Measurements from ENCODE around the gene RBM12. TPM values are rescaled to one million over a fixed set of nuclear protein-coding genes. Genes with fewer than 3 reads are reported as not detected.

The RBM12 gene
- total and polyA plus RNA-seq, 8 donors, result 6.2 to 46.7 (median 23.9) TPM

DNA sequence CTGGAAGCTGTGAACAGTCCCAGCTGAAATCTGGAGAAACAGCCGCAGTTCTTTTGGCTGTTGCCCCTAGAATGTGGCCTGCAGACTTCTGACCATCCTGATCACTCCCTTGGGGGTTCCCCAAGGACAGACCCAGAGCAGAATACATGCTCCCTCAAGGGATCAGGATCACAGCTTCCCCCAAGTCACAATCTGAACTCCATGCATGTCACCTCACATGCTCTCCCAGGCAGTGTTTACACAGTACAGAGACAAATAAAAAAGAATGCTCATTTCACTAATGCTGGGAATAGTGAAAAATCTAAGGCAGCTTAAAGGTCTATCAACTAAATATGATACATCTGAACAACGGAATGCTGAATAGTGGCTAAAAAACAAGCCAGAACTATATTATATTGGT lies 28.6 kb downstream of the RBM12 start:
- H3K4me3 ChIP-seq, result no peak overlapping the region
- intact Hi-C loops (cut with DNase I), result no loop called here
- ATAC-seq, result peak in 3 of 4 donors; percentile 23 to 39 (median 38)
- H3K9me3 ChIP-seq, result no peaks in the 10 kb centered on the region
- no peaks in the 10 kb centered on the region for H3K4me1 ChIP-seq
- 57 to 66% methylated on average over 2 of the region's 2 CpGs for WGBS, 2 donors
- no peaks in the 10 kb centered on the region for H3K27me3 ChIP-seq
- TF ChIP-seq, protein P1, sequence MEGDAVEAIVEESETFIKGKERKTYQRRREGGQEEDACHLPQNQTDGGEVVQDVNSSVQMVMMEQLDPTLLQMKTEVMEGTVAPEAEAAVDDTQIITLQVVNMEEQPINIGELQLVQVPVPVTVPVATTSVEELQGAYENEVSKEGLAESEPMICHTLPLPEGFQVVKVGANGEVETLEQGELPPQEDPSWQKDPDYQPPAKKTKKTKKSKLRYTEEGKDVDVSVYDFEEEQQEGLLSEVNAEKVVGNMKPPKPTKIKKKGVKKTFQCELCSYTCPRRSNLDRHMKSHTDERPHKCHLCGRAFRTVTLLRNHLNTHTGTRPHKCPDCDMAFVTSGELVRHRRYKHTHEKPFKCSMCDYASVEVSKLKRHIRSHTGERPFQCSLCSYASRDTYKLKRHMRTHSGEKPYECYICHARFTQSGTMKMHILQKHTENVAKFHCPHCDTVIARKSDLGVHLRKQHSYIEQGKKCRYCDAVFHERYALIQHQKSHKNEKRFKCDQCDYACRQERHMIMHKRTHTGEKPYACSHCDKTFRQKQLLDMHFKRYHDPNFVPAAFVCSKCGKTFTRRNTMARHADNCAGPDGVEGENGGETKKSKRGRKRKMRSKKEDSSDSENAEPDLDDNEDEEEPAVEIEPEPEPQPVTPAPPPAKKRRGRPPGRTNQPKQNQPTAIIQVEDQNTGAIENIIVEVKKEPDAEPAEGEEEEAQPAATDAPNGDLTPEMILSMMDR (IDR thresholded peaks at IDR 0.05), result no peak
- no peak for FAIRE-seq
- DNase-seq, result no peak
- H3K36me3 ChIP-seq, result peaks cover 0 to 6% (median 0%) of the 10 kb centered on the region in 3 donors
- no peak overlapping the region for H3K27ac ChIP-seq

DNA sequence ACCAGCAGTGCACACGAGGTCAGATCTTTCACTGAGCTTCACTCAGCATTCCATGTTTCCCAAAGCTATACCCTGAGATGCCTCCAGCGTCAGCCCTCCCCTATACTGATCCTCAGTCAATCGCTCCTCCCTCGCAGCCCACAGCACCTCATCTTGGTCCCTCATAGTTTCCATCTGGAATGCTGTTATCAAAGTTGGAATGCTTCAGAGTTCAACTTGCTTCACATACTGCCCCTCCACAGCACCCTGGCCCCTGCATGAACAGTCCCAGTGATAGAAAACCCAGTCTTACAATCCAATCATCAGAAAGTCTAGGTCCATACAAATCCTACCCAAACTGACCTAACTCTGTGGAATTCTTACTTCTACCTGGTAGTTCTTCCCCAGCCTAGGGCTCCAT lies 29.0 kb downstream of the RBM12 start:
- H3K36me3 ChIP-seq, result peaks cover 0 to 11% (median 0%) of the 10 kb centered on the region in 3 donors
- intact Hi-C loops (cut with DNase I), result no loop called here
- H3K4me1 ChIP-seq, result no peaks in the 10 kb centered on the region
- no peak overlapping the region for H3K4me3 ChIP-seq
- no peaks in the 10 kb centered on the region for H3K27me3 ChIP-seq
- TF ChIP-seq, protein P1 (IDR thresholded peaks at IDR 0.05), result no peak
- FAIRE-seq (no peak), ATAC-seq (no peak), DNase-seq (no peak)
- 81 to 82% methylated on average over 4 of the region's 4 CpGs for WGBS, 2 donors
- no peaks in the 10 kb centered on the region for H3K9me3 ChIP-seq
- no peak overlapping the region for H3K27ac ChIP-seq

DNA sequence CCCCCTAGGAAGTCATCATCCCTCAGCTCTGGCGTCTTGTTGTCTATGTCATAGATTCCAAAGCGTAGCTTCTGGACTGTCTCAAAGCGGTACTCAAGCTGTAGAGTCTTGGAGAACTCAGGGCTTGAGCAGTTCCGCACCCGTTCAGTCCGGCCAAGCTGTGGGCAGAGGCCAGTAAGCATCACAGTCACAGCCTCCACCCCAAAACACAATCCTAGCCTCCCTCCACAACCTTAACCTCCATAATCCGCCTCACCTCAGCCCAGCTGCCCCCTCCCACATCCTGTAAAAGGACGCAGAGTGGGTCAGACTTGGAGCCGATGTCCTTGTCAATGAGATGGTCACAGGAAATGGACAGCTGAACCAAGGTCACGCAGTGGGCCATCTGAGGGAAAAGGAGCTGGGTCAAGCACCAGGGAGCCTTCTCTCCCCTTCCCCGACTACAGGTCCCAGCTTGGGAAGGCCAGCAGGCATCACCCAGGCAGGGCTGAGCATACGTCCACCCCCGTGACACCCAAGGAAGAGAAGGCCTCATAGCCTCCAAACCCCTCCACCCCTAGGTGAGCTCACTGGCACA lies 32.1 kb downstream of the RBM12 start:
- no peak for FAIRE-seq
- H3K36me3 ChIP-seq, result peaks cover 0 to 19% (median 0%) of the 10 kb centered on the region in 3 donors
- WGBS, 2 donors, result 96 to 97% methylated on average over 13 of the region's 13 CpGs
- H3K4me1 ChIP-seq, result no peaks in the 10 kb centered on the region
- no peak for DNase-seq
- H3K27ac ChIP-seq, result no peak overlapping the region
- intact Hi-C loops (cut with DNase I), result no loop called here
- ATAC-seq, result no peak
- H3K4me3 ChIP-seq, result no peak overlapping the region
- TF ChIP-seq, protein P1 (IDR thresholded peaks at IDR 0.05), result no peak
- no peaks in the 10 kb centered on the region for H3K27me3 ChIP-seq
- H3K9me3 ChIP-seq, result no peaks in the 10 kb centered on the region

DNA sequence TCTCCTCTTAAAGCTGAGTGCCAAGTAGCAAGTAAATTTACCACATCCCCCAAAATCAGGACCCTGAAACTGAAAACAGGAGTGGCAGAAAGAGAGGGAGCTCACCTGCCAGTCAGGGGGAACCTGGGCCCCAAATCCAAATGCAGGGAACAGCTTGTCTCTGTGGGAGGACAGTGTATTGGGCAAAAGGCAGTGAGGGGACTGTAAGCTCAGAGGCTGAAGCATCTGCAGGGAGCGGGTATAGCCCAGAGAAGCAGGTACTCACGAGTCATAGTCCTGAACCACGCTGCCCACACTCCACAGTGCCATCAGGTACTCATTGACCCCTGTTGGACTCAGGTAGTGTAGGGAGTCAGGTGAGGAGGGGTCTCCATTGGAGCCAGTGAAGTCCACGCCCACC lies 34.1 kb downstream of the RBM12 start:
- H3K9me3 ChIP-seq, result no peaks in the 10 kb centered on the region
- WGBS, 2 donors, result 96 to 97% methylated on average over 4 of the region's 4 CpGs
- peaks cover 0 to 24% (median 12%) of the 10 kb centered on the region in 3 donors for H3K36me3 ChIP-seq
- no peak overlapping the region for H3K4me3 ChIP-seq
- ATAC-seq, result no peak
- TF ChIP-seq, protein P1 (IDR thresholded peaks at IDR 0.05), result no peak
- DNase-seq, result peak in 1 of 6 donors; percentile 6
- H3K4me1 ChIP-seq, result no peaks in the 10 kb centered on the region
- H3K27ac ChIP-seq, result no peak overlapping the region
- FAIRE-seq, result no peak
- H3K27me3 ChIP-seq, result no peaks in the 10 kb centered on the region
- intact Hi-C loops (cut with DNase I), result no loop called here

DNA sequence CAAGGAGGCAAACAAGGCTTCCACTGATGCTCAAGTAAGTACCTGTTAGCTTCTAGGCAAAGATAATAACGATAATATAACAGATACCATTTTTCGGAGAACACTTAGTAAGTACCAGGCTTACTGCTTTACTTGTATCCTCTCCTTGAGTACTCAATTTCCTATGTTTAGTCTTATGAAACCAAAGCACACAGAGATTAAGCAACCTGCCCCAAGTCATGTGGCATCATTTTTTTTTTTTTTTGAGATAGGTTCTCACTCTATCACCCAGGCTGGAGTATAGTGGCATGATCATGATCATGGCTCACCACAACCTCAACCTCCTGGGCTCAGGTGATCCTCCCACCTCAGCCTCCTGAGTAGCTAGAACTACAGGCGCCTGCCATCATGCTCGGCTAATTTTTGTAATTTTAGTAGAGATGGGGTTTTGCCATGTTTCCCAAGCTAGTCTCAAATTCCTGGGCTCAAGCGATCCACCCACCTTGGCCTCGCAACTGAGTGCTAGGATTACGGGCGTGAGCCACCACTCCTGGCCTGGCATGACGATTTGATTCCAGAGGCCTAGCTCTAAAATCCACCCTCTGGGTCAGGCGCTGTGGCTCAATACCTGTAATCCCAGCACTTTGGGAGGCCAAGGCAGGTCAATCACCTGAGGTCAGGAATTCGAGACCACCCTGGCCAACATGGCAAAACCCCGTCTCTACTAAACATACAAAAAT lies 35.1 kb downstream of the RBM12 start:
- intact Hi-C loops (cut with DNase I), result no loop called here
- H3K9me3 ChIP-seq, result no peaks in the 10 kb centered on the region
- H3K27me3 ChIP-seq, result no peaks in the 10 kb centered on the region
- no peak for ATAC-seq
- TF ChIP-seq, protein P1 (IDR thresholded peaks at IDR 0.05), result no peak
- no peak for FAIRE-seq
- peaks cover 0 to 28% (median 12%) of the 10 kb centered on the region in 3 donors for H3K36me3 ChIP-seq
- no peak overlapping the region for H3K4me3 ChIP-seq
- WGBS, 2 donors, result 93% methylated on average over 12 of the region's 12 CpGs
- H3K4me1 ChIP-seq, result no peaks in the 10 kb centered on the region
- peak in 1 of 6 donors; percentile 4 for DNase-seq
- no peak overlapping the region for H3K27ac ChIP-seq

Measured in pancreas (tissue), 10 donors.